Heart left ventricle (tissue), 13 donors: ENCODE data around the gene GAD2.

ENCODE experiments used
- POLR2A ChIP-seq, 2 donors: fragments of 450-650 bp; IDR thresholded peaks; one replicate each; pipeline ENCODE4 v1.6.1; 2017; ENCODE audit warnings: antibody characterized with exemption in 2 of 2, mild to moderate bottlenecking in 2 of 2, moderate library complexity in 2 of 2
- TF ChIP-seq, protein P1 (sequence below), 12 donors: fragments of 200-600 bp; sonication (generic) in 4 of 12; IDR thresholded peaks; one replicate each; pipeline versions ENCODE4 v1.5.0 to v1.8.0; 2018 to 2022; ENCODE audit warnings: antibody characterized with exemption in 12 of 12, mild to moderate bottlenecking in 5 of 12
- donor health status: ischemic (EF 13 %, LVEDD 7.1; RV severe dilation, severe dysfunction).
- donor health status: DM: no; HTN: yes; CAD: no.
- donor health status: DM: no; HTN: no; CAD: no.
- donor health status: ischemic (EF 25% LVEDD 6.9; RV normal size, moderate dysfunction).
- donor health status: ischemic (EF 25% LVEDD 5.7; RV mildly dilated, moderate dysfunction).
- donor health status: ischemic (EF 35%, LVEDD 5.7; RV mildly dilated, moderate dysfunction).
- donor health status: nonischemic (EF 11% LVEDD 7.7; RV severe dilation, severe dysfunction).
- donor health status: DM: yes; HTN: yes; CAD: no.
- donor health status: PGD.
- donor health status: ischemic (EF 29% LVEDD 5.4; RV normal size, mild dysfunction).
- donor health status: nonischemic (EF 23%, LVEDD 6.1; RV moderate dilation, normal function).

DNA sequence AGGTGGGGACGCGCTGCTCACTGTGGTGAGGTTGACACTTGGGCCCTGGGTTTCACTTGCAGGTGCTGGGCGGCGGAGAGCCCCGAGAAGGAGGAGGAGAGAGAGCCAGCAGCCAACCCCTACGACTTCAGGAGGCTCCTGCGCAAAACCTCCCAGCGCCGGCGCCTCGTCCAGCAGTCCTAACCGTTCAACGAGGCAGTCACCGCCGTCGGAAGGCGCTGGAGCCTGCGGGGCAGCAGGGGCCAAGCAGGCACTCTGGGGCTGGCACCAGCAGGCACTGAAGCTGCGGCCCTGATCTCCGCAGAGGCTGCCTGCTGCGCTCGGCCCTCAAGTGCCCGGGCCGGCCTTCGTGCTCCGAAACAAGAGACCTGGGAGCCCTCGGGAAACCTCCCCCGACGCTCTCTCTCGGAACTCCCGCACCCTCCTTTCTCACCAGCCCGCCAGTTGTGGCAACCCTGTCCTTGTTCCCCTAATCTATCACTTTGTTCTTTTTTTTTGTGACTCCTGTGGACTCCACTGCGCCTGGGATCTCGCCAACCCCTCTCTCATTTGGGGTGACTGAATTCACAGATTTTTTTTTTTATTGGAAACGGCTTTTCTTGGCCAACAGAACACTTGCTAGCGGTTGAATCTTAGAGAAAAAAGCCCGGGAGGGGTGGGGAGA is 4.7 kb upstream of the GAD2 start:
- no peak for TF ChIP-seq POLR2A (IDR thresholded peaks at IDR 0.05)
- TF ChIP-seq, protein P1, sequence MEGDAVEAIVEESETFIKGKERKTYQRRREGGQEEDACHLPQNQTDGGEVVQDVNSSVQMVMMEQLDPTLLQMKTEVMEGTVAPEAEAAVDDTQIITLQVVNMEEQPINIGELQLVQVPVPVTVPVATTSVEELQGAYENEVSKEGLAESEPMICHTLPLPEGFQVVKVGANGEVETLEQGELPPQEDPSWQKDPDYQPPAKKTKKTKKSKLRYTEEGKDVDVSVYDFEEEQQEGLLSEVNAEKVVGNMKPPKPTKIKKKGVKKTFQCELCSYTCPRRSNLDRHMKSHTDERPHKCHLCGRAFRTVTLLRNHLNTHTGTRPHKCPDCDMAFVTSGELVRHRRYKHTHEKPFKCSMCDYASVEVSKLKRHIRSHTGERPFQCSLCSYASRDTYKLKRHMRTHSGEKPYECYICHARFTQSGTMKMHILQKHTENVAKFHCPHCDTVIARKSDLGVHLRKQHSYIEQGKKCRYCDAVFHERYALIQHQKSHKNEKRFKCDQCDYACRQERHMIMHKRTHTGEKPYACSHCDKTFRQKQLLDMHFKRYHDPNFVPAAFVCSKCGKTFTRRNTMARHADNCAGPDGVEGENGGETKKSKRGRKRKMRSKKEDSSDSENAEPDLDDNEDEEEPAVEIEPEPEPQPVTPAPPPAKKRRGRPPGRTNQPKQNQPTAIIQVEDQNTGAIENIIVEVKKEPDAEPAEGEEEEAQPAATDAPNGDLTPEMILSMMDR (IDR thresholded peaks at IDR 0.05) = no peak
